Heart left ventricle (tissue), 13 donors: ENCODE data around the gene OS9.

Experiments
- POLR2A ChIP-seq, 2 donors: fragments of 450-650 bp; IDR thresholded peaks; one replicate each; pipeline ENCODE4 v1.6.1; 2017; ENCODE audit warnings: antibody characterized with exemption in 2 of 2, mild to moderate bottlenecking in 2 of 2, moderate library complexity in 2 of 2
- TF ChIP-seq, protein P1 (sequence below), 12 donors: fragments of 200-600 bp; sonication (generic) in 4 of 12; IDR thresholded peaks; one replicate each; pipeline versions ENCODE4 v1.5.0 to v1.8.0; 2018 to 2022; ENCODE audit warnings: antibody characterized with exemption in 12 of 12, mild to moderate bottlenecking in 5 of 12
- donor health status: ischemic (EF 13 %, LVEDD 7.1; RV severe dilation, severe dysfunction).
- donor health status: DM: no; HTN: yes; CAD: no.
- donor health status: DM: no; HTN: no; CAD: no.
- donor health status: ischemic (EF 25% LVEDD 6.9; RV normal size, moderate dysfunction).
- donor health status: ischemic (EF 25% LVEDD 5.7; RV mildly dilated, moderate dysfunction).
- donor health status: ischemic (EF 35%, LVEDD 5.7; RV mildly dilated, moderate dysfunction).
- donor health status: nonischemic (EF 11% LVEDD 7.7; RV severe dilation, severe dysfunction).
- donor health status: DM: yes; HTN: yes; CAD: no.
- donor health status: PGD.
- donor health status: ischemic (EF 29% LVEDD 5.4; RV normal size, mild dysfunction).
- donor health status: nonischemic (EF 23%, LVEDD 6.1; RV moderate dilation, normal function).

DNA sequence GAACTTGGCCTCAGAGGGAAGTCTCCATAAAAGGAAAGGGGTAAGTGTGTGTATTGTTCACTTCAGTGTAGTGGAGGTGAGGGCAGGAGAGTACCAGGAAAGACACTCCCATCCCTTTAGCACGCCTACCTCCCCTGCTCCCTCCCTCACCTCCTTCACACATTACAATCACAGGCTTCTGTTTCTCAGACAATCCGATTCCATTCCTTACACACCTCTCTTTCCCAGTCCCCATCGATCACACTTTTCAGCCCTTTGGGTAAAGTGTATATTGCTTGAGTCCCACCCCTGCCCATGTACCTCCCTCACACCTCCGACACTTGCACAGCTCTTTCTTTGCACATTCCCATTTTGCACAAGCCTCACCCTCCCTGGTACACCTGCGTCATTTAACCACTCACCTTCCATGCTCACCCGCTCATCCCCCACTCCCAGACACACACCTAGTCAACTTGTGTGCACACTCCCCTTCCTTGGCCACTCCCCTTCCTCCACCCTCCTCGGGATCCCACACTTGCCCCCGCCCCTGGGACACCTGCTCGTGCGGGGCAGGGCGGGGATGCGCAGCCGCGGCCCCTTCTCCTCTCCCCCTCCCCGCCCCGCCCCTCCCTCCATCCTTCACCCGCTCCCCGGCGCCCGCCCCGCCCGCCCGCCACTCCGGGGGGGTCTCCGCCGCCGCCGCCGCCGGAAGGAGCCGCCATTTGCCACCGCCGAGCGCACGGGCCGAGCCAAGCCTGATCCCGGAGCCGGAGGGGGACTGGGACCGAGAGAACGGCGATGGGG, 60.7 kb downstream of the OS9 start, which contains the start of gene MARCHF9:
- TF ChIP-seq, protein P1, sequence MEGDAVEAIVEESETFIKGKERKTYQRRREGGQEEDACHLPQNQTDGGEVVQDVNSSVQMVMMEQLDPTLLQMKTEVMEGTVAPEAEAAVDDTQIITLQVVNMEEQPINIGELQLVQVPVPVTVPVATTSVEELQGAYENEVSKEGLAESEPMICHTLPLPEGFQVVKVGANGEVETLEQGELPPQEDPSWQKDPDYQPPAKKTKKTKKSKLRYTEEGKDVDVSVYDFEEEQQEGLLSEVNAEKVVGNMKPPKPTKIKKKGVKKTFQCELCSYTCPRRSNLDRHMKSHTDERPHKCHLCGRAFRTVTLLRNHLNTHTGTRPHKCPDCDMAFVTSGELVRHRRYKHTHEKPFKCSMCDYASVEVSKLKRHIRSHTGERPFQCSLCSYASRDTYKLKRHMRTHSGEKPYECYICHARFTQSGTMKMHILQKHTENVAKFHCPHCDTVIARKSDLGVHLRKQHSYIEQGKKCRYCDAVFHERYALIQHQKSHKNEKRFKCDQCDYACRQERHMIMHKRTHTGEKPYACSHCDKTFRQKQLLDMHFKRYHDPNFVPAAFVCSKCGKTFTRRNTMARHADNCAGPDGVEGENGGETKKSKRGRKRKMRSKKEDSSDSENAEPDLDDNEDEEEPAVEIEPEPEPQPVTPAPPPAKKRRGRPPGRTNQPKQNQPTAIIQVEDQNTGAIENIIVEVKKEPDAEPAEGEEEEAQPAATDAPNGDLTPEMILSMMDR (IDR thresholded peaks at IDR 0.05): no peak
- no peak for TF ChIP-seq POLR2A (IDR thresholded peaks at IDR 0.05)
